HG03159 (cell line): ENCODE results near the gene PIBF1.

Experiments used
- ATAC-seq: cut with Tn5 transposase; IDR thresholded peaks from one replicate; pipeline ENCODE4 v1.9.1; 2021; ENCODE audit warnings: mild to moderate bottlenecking, moderate library complexity; ENCODE audit not compliant: unreplicated experiment

The PIBF1 gene

DNA sequence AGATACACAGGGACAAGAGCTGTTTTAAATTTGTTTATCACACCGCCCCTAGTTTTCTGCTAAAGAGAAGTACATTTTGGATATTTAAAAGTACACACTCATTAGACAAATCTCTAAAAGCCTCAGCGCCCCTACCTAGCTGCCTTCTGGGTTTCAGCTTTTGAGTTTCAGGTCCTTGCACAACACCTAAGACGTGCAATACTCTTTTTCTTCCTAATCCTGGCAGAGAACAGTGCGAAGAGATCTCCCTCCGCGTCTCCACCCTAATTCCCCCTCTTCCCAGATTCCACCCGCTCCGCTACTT lies 276.5 kb downstream of the PIBF1 start:
- ATAC-seq = peak; percentile 20

DNA sequence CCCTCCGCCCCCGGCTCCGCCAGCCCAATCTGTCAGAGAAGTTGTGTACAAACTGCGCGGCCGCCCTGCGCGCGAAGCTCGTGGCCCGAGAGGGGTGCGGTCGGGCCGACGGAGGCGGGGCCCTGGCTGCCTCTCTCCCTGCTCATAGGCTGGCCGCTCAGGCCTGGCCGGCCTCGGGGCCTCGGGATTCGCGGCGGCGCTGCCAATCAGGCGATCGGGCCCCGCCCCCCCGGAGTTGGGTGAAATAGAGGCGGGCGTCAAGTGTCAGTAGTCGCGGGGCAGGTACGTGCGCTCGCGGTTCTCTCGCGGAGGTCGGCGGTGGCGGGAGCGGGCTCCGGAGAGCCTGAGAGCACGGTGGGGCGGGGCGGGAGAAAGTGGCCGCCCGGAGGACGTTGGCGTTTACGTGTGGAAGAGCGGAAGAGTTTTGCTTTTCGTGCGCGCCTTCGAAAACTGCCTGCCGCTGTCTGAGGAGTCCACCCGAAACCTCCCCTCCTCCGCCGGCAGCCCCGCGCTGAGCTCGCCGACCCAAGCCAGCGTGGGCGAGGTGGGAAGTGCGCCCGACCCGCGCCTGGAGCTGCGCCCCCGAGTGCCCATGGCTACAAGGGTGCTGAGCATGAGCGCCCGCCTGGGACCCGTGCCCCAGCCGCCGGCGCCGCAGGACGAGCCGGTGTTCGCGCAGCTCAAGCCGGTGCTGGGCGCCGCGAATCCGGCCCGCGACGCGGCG lies 277.0 kb downstream of the PIBF1 start, which contains the start of gene KLF5:
TSS of gene KLF5 (plus strand) at position 270 of the 724 bp plus-strand sequence. CDS start at position 593, 323 bp downstream.
- ATAC-seq = peak; percentile 98

DNA sequence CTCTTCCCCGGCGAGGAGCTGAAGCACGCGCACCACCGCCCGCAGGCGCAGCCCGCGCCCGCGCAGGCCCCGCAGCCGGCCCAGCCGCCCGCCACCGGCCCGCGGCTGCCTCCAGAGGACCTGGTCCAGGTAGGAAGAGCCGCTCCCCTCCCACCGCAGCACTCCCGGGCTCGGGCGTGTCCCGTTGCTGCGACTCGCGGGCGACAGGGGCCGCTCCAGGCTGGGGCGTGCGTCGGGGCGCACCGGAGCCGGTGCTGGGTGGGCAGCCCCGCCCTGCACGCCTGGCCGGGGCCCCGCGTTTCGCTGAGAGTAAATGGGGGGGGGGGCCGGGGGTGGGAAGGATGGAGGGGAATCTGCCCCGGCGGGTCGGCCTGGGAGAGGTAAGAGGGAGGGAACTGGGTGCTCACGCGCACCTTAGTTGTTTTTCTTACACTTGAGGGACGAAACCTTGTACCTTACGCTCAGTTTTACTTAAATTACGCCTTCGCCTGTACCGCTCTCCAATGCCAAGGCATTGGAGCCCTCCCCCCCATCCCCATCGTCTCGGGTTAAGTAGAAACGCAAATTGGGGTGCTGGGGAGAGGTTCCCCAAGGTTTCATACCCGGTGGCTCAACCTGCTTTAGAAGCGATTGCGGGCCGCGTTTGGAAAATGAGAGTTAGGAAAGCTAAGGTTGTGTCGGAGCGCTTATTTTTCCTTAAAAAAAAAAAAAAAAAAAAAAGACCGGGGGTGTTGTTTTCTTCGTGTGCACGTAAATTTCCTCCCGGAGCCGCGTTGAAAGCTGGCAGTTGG lies 277.7 kb downstream of the PIBF1 start:
- peak; percentile 35 for ATAC-seq

DNA sequence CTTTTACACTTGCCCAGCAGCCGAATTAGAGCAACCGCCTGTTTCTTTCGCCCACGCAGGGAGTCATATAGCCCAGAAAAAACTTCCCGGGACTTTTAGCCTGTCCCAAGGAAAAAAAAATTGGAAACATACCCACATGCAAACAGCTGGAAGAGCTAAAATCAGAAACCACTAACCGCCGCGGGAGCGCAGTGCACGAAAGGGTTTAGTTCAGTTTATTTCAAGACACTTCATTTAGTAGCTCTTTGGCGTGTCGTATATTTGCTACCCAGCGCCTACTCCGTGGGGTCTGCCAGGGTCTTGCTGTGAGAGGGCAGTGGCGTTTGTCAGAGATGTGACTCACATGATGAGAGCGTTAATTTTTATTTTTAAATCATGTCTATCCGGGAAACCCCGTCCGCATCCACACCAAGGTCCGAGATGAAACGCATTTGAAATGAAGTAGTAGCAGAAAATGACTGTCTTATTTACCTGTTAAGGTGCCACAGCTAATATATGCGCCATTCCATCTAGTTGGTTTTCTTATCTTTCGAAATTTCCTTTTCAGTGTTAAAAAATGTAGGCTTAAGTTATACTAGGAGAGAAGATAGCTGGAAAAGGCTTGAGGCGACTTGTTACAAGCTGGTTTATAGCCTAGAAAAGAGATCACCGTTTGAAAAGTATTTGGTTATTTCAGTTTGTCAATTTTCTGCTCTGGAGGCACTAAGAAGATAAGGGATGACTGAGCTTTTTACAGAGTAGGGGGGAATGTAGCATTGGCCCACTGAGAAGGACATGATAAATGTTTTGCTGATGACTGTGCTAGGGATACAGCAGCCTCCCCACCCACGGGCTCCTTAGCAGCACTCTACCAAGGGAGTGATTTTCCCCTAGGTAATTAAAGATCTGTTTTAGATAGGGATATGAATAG lies 278.6 kb downstream of the PIBF1 start:
- ATAC-seq = no peak

DNA sequence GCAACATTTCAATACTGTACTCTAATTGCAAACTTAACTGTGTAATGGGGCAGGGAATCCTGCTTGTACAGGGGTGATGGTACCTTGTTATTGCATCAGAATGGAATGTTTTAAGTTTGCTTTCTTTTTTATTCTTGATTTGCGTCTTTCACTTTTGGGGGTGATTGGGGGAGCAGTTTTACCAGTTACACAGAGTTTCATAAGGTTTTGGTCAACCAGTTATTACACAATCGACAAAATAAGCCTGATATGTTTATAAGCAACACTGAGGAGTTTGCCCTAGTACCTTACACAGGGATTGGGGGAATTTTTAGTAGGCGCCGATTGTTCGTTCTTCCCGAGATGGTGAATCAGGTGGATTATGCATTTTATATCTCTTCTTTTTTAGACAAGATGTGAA lies 279.5 kb downstream of the PIBF1 start:
- ATAC-seq = no peak

DNA sequence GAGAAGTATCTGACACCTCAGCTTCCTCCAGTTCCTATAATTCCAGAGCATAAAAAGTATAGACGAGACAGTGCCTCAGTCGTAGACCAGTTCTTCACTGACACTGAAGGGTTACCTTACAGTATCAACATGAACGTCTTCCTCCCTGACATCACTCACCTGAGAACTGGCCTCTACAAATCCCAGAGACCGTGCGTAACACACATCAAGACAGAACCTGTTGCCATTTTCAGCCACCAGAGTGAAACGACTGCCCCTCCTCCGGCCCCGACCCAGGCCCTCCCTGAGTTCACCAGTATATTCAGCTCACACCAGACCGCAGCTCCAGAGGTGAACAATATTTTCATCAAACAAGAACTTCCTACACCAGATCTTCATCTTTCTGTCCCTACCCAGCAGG lies 279.9 kb downstream of the PIBF1 start:
- ATAC-seq = no peak

DNA sequence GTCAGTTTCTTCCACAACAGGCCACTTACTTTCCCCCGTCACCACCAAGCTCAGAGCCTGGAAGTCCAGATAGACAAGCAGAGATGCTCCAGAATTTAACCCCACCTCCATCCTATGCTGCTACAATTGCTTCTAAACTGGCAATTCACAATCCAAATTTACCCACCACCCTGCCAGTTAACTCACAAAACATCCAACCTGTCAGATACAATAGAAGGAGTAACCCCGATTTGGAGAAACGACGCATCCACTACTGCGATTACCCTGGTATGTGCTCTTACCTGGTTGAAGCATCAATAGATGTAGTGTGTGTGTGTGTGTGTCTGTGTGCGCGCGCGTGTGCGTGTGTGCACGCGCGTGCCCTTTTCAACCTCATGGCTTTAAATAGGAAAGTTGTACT lies 280.5 kb downstream of the PIBF1 start:
- no peak for ATAC-seq

DNA sequence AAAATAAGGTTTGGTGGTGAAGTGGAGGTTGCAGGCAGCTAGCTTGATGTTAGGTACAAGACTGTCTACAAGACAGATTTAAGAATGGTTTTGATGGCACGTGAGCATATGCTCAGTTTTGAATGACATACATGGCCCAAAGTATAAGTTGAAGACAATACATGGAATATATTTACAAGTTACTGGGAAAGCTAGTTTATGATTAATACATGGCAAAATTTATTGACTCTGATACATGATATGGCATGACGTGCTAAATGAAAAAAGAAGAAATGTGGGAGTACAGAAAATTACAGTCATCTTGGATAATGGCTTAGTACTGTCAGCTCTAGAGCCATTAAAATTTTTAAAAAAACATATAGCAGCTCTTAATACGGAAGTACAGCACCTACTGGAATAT lies 281.2 kb downstream of the PIBF1 start:
- ATAC-seq = no peak

DNA sequence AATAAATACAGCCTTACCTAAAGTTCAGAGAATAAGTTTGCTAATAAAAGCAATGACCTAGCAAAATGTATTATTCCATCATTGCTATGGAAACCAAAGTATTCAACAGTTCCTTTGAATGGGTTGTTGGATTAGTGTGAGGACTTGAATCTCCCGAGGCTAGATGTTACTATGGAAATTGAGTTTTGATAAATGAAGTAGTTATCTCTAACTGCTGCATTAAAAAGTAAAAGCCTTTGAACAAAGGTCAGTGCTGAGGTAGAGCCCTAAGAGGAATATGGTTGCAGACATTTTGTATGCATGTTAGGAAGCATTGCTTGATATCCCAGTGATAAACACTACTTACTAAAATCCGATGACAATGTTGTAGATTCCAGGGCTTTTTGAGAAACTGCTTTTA lies 283.1 kb downstream of the PIBF1 start:
- ATAC-seq = no peak

DNA sequence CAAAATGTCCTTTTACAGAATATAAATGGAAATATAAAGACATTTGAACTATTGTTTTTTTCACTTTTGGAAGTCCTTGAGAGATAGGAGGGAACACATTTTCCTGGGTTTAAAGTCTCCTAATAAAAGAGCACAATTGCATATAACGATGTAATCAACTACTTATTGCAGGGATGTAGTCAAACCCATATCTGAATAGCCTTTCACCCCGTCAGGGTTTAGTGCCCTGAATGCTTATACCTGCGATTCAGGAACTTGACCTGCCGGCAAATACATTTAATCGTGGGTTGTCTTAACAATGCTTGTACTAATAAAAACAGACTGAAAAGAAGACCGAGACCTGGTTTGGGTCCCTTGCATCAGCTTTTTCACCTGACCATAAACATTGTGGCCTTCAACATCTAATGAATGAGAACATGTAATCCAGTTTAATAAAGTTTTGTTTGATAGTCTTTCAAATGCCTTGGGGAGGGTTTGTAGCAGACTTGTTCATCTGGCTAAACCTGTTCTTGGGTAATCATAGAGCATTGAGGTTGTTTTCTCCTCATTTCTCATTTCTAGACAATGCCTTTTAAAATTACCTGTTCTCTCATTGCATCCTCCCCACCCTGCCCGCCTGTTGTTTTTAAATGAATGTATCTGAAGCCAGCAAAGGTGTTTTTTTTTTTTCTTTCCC lies 283.9 kb downstream of the PIBF1 start:
- no peak for ATAC-seq
